ENCODE data around the gene CENPO.
"Not testable (repeated sequence)": the region's sequence is repeated elsewhere in the genome, so short reads cannot be mapped to it uniquely, and the experiment has no call there.

CENPO gene

DNA sequence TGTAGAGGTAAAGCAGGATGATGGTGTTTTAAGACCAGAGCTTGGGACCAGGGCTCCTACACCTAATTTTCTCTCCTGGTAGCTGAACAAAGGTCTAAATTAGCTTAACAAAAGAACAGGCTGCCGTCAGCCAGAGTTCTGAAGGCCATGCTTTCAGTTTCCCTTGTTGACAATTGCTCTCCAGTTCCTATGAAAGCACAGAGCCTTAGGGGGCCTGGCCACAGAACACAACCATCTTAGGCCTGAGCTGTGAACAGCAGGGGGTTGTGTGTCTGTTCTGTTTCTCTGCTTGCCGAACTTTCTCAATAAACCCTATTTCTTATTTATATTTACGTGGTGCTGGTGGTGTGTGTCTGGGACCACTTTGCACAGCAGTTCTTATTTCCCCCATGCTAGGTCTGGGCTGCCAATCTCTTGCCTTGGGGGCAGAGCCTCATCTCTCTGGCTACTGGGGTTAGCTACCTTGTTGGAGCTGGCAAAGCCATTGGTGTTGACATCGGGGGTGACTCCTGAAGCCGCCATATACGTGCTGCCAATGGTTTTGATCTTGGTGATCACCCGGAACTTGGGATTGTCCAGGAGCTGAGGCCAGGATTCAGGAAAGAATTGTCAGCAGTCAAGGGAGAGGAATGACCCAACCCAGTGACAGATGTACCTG is 29.0 kb downstream of the CENPO start:
- DNase-seq (ENCODE audit: low read depth in 4 of 4, low spot score in 1 of 4): no peak

DNA sequence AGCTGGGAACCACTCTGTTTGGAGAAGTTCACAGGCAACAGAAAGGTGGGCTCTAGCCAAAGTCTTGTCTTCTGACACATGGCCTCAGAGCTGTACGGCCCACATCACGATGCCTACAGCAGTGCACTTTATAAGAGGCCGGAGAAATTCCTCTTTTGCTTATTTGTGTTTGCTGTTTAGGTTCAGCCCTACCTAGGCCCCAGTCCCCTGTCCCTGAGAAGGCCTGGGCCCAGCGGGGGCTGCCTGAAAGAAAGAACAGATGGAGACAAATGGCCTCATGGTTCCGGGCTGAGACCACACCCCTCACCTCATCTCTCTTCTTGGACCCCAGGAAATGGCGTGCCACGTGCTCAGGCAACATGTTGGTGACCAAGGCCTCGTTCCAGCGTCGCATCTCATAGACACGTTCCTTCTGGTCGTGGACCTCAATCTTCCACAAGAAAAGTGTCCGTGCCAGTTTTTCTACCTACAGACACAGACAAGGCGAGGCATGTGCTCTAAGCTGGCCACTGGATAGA is 30.9 kb downstream of the CENPO start:
- DNase-seq (ENCODE audit: low read depth in 4 of 4, low spot score in 1 of 4): no peak

DNA sequence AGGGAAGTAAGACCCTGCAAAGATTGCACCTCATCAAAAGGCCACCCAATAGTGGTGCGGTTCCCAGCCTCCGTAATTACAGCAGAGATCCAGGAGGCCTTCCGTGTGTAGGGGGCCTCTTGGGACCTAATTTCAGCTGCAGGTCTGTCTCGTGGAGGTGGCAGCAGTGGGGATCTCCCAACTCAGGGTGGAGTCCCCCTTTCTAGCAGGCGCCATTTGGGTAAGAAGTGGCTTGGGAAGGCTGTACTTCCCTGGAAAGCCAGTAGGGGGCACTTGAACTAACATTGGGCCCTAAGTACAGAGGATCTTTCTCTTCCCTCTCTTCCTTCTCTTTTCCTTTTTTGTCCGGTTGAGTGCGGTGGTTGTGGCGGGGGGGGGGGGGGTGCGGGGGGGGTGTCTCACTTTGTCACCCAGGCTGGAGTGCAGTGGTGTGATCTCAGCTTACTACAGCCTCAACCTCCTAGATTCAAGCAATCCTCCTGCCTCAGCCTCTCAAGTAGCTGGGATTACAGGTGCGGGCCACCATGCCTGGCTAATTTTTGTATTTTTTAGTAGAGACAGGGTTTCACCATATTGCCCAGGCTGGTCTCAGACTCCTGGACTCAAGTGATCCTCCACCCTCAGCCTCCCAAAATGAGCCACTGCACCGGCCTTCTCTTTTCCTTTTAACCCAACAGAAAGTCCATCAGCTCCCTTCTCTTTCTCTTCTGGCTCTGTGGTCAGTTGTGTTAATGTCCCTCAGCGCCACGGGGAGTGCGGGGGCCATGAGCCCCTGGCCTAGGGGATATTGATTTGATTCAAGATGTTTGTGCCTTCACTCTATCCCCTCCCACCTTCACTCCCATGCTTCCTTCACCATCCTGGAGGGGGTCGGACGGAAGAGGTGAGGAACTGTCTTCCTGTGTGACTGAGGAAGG is 32.0 kb downstream of the CENPO start:
- DNase-seq (ENCODE audit: low read depth in 4 of 4, low spot score in 1 of 4): peak in 2 of 4 experiments; percentile 19 to 25

DNA sequence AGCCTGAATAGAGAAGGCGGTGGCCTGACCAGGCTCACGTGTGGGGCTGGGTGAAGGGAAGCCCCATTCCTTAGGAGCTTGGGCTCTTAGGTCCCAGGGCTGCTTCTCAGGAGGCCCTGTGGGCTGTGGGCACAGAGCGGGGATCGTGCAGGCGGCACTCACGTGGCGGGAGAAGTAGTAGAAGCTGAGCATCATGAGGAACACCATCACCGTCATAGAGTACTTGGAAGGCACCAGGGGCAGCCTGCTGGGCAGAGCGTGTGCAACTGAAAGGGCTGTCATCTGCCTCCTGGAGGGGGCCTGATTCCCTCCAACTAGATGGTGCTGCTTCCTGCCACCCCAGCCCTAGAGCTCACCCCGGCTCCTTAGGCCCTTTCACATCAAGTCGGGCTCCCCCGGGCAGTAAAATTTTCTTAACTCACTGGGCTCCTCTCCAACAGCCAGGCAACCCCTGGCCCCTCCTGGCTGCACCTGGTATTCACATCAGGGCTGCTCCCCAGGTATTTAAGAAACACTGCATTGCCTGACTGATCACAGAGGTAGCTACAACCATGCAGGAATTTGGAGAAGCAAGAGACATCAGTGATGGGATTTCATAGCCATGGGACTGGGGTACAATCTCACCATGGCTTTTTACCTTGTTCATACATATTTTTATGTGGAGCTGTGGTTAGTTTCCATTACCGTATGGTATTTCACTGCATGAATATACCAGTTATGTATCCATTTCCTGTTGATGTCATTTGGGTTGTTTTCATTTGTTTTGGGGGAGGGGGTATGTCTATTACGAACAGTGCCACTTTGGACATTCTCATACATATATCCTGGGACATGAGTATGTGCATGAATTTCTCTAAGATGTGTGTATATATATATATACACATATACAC is 32.9 kb downstream of the CENPO start:
- DNase-seq (ENCODE audit: low read depth in 4 of 4, low spot score in 1 of 4): no peak

DNA sequence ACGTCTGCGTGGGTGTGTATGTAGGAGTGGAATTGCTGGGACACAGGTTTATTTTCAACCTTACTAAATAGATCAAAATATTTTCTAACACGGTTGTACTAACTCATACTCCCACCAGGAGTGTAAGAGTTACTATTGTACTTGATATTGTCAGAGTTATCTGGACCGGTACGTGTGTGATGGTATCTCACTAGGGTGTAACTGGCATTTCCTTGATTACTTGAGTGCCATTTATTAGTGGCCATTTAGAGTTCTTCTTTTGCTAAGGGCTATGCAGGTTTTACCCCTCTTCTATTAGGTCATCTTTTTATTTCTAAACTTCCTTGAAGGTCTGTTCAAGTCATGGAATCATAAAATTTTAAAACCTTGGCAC is 33.5 kb downstream of the CENPO start:
- no peak for DNase-seq (ENCODE audit: low read depth in 4 of 4, low spot score in 1 of 4)

DNA sequence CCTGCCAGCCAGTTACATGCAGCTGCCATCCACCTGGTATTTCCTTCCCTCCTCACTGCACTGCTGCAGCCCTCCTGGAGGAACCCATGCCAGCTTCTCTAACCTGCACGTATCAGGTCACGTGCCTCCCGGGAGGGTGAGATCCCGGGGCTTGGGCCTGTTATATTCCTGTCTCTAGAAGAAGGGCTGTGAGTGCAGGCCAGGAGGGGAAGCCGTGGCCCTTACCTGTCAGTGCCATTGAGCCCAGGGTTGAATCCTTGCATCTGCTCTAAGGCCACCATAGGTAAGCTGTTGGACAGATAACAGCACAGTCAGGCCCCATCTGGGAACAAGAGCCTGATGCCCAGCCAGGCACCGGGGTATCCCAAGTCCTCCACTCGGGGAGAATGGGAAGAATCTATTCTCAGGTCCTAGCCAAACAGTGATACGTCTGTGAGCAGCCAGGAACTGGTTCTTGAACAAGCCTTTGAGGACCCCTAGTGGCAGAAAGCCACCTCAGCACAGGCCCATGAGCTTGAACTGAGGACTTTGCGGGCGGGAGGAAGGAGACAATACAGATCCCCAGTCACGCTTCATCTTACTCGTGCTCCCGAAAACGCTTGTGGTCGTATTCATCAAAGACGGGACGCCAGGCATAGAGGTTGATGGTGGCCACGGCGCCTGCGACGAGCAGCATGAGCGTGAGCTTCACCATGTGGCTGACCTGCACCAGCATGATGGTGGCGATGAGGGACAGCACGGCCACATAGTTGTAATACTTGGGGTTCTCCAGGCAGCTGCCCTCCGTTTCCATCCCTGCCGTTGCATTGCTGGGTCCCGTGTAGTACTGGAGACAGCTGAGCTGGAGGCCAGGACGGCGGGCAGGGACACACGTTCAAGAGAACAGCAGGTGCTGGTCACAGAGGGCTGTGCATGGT is 34.4 kb downstream of the CENPO start:
- peak; percentile 38 to 54 (median 45) for DNase-seq (ENCODE audit: low read depth in 4 of 4, low spot score in 1 of 4)

DNA sequence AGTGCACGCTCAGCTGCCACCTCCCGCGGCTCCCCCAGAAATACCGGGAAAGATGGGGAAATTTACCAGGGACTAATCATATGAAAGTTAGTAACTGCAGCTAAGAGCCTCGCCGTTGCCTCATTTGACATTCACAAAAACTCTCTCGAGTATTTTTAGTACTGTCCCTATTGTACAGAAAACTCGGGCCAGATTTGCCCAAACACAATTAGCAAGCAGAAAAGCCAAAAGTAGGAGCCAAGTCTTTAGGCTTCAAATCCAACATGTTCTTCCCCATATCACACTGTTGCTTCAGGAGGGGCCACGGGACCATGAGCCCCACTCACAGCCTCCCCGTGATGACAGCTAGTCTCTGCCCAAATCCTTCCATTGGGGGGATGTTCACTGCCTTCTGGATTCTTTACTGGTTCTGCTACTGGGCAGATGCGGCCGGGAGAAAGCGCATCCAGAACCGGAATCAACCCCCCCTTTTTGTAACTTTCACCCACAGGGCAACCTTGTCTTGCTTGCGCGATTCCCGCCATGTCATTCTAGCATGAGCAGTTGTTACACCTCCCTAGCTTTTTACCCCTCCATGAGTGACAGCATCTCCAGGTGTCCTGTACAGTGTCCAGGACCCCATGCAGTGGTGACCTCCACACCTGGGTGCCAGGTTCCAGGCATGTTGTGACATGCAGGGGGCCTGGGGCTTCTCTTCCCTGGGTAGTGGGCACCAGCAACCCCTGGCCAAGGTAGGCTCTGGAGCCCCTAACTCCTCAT is 35.2 kb downstream of the CENPO start:
- DNase-seq (ENCODE audit: low read depth in 4 of 4, low spot score in 1 of 4): no peak

DNA sequence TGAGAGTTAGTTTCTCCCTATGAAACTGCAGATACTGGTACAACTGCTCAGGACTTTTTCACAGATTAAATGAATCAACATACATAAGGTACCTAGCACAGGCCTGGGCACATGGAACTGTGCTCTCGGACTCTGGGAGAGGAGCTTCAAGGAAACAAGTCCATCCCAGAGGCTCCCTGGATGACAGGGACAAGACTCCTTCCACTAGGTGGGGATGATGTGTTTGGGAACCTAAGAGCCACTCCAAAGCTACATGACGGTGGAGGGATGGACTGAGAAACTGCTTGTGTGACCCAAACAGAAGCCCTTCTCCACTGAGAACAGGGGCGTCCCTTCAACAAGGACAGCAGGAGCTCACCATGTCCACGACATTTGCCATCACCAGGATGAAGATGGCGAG is 37.1 kb downstream of the CENPO start:
- DNase-seq (ENCODE audit: low read depth in 4 of 4, low spot score in 1 of 4): no peak

DNA sequence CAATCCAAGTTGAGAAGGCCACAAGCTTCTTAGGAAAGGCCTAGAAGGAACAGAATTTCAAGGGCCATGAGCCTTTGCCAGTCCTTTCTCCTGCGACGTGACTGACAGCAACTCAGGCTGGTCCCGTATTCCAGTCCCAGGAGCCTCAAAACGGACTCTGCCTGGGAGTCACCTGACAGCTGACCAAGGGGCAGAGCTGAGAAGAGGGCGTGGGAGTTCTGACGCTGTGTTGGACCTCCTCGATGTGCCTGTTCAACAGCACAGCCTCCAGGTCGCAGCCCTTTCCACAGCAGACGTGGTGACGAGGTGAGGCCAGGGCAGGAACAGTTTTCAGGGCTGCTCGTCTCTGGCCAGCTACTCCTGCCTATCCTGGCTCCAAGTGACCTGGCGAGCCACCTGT is 37.6 kb downstream of the CENPO start:
- no peak for DNase-seq (ENCODE audit: low read depth in 4 of 4, low spot score in 1 of 4)

DNA sequence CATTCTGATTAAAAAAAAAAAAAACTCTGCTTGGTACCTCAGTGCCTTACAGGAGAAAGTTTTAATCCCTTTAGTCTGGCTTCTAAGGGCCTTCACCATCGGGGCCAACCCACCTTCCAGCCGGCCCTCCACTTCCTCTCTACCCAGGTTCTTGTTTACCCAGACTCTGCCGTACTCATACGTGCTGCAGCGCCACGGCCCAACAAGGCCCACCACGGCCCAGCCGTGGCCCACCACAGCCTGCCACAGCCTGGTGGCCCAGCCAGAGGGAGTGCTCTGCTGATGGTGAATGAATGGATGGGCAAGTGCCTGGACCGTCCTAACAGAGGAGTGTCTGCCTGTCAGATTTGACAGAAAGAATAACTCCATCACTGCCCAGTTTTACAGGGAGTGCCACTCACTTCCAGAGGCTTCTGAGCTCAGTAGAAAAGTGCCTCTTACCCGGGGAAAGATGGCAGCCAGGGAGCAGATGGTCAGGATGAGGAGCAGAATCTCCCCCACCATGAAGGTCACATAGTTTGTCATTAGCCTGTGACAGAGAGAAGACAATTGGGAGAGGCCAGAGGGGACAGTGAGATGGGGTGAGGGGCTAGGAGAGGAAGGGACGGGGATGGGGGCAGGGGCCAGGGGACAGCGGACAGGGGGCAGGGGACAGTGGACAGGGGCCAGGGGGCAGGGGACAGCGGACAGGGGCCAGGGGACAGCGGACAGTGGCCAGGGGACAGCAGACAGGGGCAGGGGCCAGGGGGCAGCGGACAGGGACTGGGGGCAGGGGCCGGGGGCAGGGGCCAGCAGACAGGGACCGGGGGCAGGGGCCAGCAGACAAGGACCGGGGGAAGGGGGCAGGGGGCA is 38.2 kb downstream of the CENPO start:
- DNase-seq (ENCODE audit: low read depth in 4 of 4, low spot score in 1 of 4): no peak

DNA sequence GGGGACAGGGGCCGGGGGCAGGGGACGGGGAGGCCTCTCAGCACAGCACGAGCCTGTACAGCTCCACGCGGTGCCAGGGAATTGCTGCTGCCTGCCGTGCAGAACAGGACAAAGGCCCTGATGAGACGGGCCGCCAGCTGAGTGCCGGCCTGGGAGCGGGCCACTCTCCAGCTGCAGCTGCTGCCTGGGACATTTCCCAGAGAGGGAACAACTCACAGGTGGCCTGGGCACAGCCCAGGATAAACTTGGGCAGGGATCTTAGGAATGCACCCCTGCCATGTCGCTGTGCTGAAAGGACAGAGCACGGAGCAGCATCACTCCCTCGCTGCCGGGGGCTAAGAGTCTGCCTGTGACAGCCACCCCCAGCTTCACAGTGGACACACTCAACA is 38.8 kb downstream of the CENPO start:
- no peak for DNase-seq (ENCODE audit: low read depth in 4 of 4, low spot score in 1 of 4)

DNA sequence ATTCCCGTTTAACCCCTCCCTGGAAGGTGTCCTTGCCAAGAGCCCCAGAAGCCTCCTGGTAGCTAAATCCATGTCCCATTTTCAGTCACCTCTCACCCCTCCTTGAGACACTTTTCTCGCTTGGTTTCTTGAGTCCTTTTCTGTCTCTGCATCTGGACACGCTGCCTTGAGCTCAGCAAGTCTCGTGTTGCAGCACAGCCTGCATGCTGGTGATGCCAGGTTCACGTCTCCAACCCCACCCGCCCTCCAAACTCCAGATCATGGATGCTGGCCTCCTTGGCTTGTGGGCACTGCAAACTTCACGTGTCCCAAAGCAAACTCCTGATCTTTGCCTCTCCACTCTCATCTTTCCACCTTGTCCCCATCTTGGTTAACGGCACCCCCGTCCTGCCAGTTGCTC is 39.3 kb downstream of the CENPO start:
- no peak for DNase-seq (ENCODE audit: low read depth in 4 of 4, low spot score in 1 of 4)

DNA sequence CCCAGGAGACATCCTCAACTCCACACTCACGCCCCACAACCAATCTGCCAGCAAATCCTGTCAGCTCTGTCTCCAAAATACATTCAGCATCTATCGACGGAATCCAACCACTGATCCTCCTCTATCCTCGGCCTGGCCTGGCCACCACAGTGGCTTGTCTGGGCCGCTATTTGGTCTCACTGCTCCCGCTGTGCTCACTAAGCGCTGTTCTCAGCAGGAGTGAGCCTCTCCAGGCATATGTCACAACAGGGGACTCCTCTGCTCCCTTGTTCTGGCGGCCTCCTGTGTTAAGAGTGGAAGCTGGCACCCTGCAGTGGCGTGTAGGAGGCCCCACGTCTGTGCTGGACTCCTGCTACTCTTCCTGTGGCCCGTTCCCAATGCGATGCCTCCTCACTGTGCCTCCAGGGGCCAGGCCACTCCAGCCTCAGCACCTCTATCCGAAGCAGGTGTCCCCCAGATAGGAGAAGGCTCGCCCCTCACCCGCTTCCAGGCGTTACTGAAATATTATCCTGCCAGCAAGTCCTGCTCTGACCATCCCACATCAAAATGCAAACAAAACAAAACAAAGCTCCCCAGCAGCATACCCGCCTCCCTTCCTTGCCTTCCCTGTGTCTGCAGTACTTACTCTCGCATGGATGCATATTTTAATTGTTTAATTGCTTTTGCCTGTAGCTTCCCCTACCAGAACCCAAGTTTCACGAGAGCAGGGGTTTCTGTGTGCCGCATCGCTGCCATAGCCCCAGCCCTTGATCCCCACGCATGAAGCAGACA is 39.9 kb downstream of the CENPO start:
- DNase-seq (ENCODE audit: low read depth in 4 of 4, low spot score in 1 of 4): no peak

DNA sequence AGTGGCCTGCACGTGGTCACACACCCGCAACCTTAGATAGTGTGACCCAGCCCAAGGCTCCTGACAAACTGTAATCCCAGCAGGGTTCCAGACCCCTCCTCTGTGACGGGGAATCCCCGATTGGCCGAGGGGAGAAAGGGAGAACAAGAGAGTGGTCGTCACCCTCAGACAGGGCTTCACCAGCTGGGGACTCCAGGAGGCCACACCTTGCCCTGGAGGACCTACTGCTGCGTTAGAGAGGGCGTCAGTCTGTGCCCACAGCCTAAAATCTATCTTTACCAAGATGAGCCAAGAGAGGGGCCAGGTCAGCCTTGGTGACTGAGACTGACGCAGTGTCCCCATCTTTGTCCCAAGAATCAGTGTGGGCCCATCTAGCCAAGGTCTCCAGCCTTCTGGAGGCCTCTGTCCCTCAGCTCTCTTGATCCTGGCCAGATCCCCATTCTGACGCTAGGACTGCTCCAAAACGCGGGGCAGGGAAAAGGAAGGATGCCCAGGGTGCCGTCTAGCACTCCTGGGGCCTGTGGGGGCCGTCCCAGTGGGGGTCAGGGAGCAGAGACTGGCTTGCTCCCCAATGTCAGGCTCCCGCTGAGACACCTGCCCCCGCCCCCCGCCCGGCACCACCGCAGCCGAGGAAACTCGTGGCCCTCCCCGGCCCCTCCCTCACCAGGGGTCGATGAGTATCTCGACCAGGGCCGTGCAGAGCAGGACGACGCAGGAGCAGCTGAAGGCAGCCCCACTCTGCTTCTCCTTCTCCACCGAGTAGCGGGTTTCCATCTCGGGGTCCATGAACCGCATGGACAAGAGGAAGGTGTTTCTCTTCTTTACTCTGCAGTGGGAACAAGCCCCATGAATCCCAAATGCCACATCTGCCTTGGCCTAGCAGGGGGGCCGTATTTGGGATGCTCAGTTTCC is 40.9 kb downstream of the CENPO start:
- no peak for DNase-seq (ENCODE audit: low read depth in 4 of 4, low spot score in 1 of 4)

DNA sequence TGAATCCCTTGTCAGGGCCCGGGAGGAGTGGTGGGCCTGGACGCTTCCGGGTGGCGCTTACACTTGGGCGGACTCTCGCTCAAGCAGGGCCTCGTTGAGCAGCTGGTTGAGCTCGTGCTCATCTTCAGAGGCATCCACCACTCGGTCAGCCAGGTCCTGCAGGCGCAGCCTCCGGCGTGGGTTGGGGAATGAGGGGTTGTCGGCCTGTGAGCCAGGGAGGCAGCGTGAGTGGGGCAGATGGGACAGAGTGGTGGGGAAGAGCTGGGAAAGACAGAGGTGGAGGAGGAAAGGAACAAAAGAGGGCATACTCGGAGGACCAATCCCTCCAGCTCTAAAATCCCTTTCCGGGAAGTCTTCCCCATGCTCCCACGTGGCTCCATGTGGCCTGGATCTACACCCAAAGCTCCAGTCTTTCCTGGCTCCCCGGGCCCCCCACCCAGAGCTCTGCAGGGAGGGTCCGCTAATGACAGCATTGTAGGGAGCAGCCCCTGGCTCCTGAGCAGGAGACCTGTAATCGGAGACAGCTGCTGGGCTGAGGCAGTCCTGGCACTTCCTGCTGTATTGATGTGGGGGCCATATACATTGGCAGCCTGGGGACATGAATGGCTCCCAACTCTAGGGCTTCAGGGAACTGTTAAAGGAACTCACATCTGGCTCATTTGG is 41.6 kb downstream of the CENPO start:
- DNase-seq (ENCODE audit: low read depth in 4 of 4, low spot score in 1 of 4): no peak

DNA sequence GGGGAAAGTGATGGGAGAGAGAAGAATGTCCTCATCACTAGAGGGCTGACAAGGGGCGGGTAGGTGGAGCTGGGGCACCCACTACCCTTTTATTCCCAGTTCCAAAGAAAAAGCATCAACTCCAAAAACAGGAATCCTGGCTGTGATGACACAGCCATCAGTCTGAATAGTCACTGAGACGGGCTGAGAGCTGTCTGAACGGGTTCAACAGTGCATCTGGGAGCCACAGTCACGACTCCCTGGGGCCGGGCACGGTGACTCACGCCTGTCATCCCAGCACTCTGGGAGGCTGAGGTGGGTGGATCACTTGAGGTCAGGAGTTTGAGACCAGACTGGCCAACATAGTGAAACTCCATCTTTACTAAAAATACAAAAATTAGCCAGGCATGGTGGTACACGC is 42.2 kb downstream of the CENPO start:
- not testable (repeated sequence) for DNase-seq (ENCODE audit: low read depth in 4 of 4, low spot score in 1 of 4)

Measured in stimulated activated CD4-positive, alpha-beta T cell treated with anti-CD3 and anti-CD28 coated beads, Interleukin-1b, Interleukin-23, amount 100 ng/mL, for 24 hours (primary cell).